ENCODE results near the gene EDN1. TPM values are rescaled to one million over a fixed set of nuclear protein-coding genes. Genes with fewer than 3 reads are reported as not detected.

Gene EDN1
- total and polyA plus RNA-seq, 2 of the 13 experiments (the other 11 are each of a cell fraction or from before 2014, with no cell fraction given) = 0.15 to 1.2 TPM

- H3K9me3 ChIP-seq (ENCODE audit: low read length) = no peaks in the 10 kb centered on the region
- CTCF ChIA-PET (ENCODE audit: low intra/inter-chr PET ratio, low total read pairs) = interaction anchor here (1.4 kb wide), 1 partner anchor 701 kb away, joined by 5 read pairs; no protein-coding TSS in a partner anchor
- WGBS (ENCODE audit: low lambda C conversion rate) = 48% methylated on average over 4 of the region's 4 CpGs
- no peak overlapping the region for H3K4me2 ChIP-seq (ENCODE audit: low read depth, low read length)
- ATAC-seq (no peak), FAIRE-seq (no peak), DNase-seq (ENCODE audit: low spot score) (no peak)
- no peaks in the 10 kb centered on the region for H4K20me1 ChIP-seq (ENCODE audit: insufficient read depth, low read length)
- no TSS peak for BruUV-seq (replicated peaks)
- no peaks in the 10 kb centered on the region for H3K79me2 ChIP-seq (ENCODE audit: insufficient read depth, low read length)
- H3K27ac ChIP-seq (ENCODE audit: extremely low read length, insufficient read depth, low read length) = no peak overlapping the region
- H3K4me1 ChIP-seq (ENCODE audit: insufficient read depth, low read length) = peaks cover 15% of the 10 kb centered on the region
- H3K4me3 ChIP-seq (replicated peaks in 1 of 3; ENCODE audit: insufficient read depth in 1 of 3, low read depth in 2 of 3, low read length in 3 of 3) = no peak overlapping the region
- H3K27me3 ChIP-seq (ENCODE audit: control insufficient read depth in 1 of 2, insufficient read depth in 2 of 2, low read length in 2 of 2) = peaks cover 0 to 30% of the 10 kb centered on the region in 2 experiments; a peak in 3 of 5 replicates
- H3K36me3 ChIP-seq (replicated peaks in 1 of 2; ENCODE audit: control insufficient read depth in 1 of 2, insufficient read depth in 2 of 2, low read length in 2 of 2) = no peaks in the 10 kb centered on the region
- intact Hi-C loops (cut with micrococcal nuclease; ENCODE audit: unreplicated experiment) = no loop called here
- H3K9ac ChIP-seq (ENCODE audit: insufficient read depth, low read depth, low read length) = no peak overlapping the region
- POLR2A ChIA-PET = interaction anchor here (0.7 kb wide), 1 partner anchor 19 kb away, joined by 4 read pairs; no protein-coding TSS in a partner anchor
- TF ChIP-seq FOXO4 (CRISPR knock-in tag; conservative IDR thresholded peaks at IDR 0.05) (no peak), IKZF4 (CRISPR knock-in tag; IDR thresholded peaks at IDR 0.05; ENCODE audit: borderline replicate concordance, low read depth, not compliant biosample characterization) (no peak), KDM2A (CRISPR knock-in tag; IDR thresholded peaks at IDR 0.05; ENCODE audit: borderline replicate concordance, low read depth) (no peak), ZNF234 (CRISPR knock-in tag; conservative IDR thresholded peaks at IDR 0.05) (no peak), TARDBP (CRISPR knock-in tag; IDR thresholded peaks at IDR 0.05) (no peak), ZNF646 (CRISPR knock-in tag; IDR thresholded peaks at IDR 0.05) (no peak), ZEB1 (IDR thresholded peaks at IDR 0.05; ENCODE audit: insufficient replicate concordance, low read depth) (no peak), RBFOX2 (IDR thresholded peaks at IDR 0.05; ENCODE audit: low read depth, low read length) (no peak)
- in situ Hi-C loops (cut with HindIII; ENCODE audit: extremely low pct_ligation_motif_present, low pct_unique_long_range_greater_than_20kb) = loop anchor here (5.0 kb wide), 1 partner anchor 629 kb away; no protein-coding TSS in a partner anchor
- no peak overlapping the region for H2AFZ ChIP-seq (ENCODE audit: low read length)
Measured at GRCh38 chr6:12286373-12287110, 3.6 kb upstream of the EDN1 start.
